SK-N-MC (cell line): ENCODE measurements around the gene PDGFRA.

ENCODE experiments used
- EZH2 ChIP-seq: fragments of 200-600 bp; sonication (generic); IDR thresholded peaks from one replicate; pipeline ENCODE4 v1.6.1; 2017; ENCODE audit warnings: antibody characterized with exemption
- POLR2AphosphoS5 ChIP-seq: IDR thresholded peaks from 2 replicates; pipeline ENCODE4 v1.6.1; 2012; ENCODE audit warnings: mild to moderate bottlenecking, low read depth, low read length, borderline replicate concordance

DNA sequence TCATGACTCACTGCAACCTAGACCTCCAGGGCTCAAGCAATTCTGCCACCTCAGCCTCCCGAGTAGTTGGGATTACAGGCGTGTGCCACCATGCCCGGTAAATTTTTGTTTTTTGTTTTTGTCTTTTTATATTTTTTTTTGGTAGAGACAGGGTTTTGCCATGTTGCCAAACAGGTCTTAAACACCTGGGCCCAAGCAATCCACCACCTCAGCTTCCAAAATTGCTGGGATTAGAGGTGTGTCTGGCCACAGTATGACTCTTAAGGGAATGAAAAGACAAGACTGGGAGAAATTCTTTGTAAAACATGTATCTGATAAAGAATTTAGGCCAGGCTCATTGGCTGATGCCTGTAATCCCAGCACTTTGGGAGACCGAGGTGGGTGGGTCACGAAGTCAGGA, 29.2 kb upstream of the PDGFRA start:
- TF ChIP-seq POLR2AphosphoS5 (no peak), EZH2 (no peak)
